H9 (cell line): ENCODE measurements around the gene IGSF22. TPM values are rescaled to one million over a fixed set of nuclear protein-coding genes. Genes with fewer than 3 reads are reported as not detected.

ENCODE experiments used
- DNase-seq: peaks from one replicate; pipeline ENCODE4 v3.0.0-alpha.2; 2017
- H2AFZ ChIP-seq: one replicate; pipeline ENCODE4 v1.6.1; 2013; ENCODE audit warnings: mild to moderate bottlenecking, low read length, control low read depth, moderate library complexity
- H2AK5ac ChIP-seq: 2 replicates; pipeline ENCODE4 v1.6.1; 2013; ENCODE audit warnings: low read length, control low read depth, mixed read lengths; ENCODE audit not compliant: insufficient read length
- H2BK120ac ChIP-seq: one replicate; pipeline ENCODE4 v1.6.1; 2013; ENCODE audit warnings: low read depth, mild to moderate bottlenecking, low read length, control low read depth, inconsistent platforms; ENCODE audit not compliant: poor library complexity, severe bottlenecking
- H2BK12ac ChIP-seq: 2 replicates; pipeline ENCODE4 v1.6.1; 2013; ENCODE audit warnings: low read length, control low read depth, mixed read lengths, low read depth; ENCODE audit not compliant: insufficient read length
- H2BK15ac ChIP-seq: 2 replicates; pipeline ENCODE4 v1.6.1; 2013; ENCODE audit warnings: low read depth, low read length, control low read depth
- H2BK20ac ChIP-seq: one replicate; pipeline ENCODE4 v1.6.1; 2013; ENCODE audit warnings: low read depth, mild to moderate bottlenecking, low read length, control low read depth, inconsistent platforms; ENCODE audit not compliant: poor library complexity, severe bottlenecking
- H2BK5ac ChIP-seq: 2 replicates; pipeline ENCODE4 v1.6.1; 2013; ENCODE audit warnings: low read length, control low read depth, mixed read lengths; ENCODE audit not compliant: insufficient read length
- H3K14ac ChIP-seq: 2 replicates; pipeline ENCODE4 v1.6.1; 2013; ENCODE audit warnings: low read length, control low read depth; ENCODE audit not compliant: insufficient read depth
- H3K18ac ChIP-seq: 2 replicates; pipeline ENCODE4 v1.6.1; 2013; ENCODE audit warnings: low read depth, mild to moderate bottlenecking, mixed read lengths, low read length, control low read depth; ENCODE audit not compliant: insufficient read length
- H3K23ac ChIP-seq: 2 replicates; pipeline ENCODE4 v1.6.1; 2013; ENCODE audit warnings: low read length, control low read depth, mixed read lengths, low read depth; ENCODE audit not compliant: insufficient read length
- H3K23me2 ChIP-seq: 2 replicates; pipeline ENCODE4 v1.6.1; 2013; ENCODE audit warnings: low read depth, mild to moderate bottlenecking, mixed read lengths, low read length, control low read depth; ENCODE audit not compliant: insufficient read length, poor library complexity, severe bottlenecking
- H3K27ac ChIP-seq: 2 replicates; pipeline ENCODE4 v1.5.1; 2013; ENCODE audit warnings: low read length, control low read depth, mixed read lengths, low read depth; ENCODE audit not compliant: insufficient read length
- H3K27me3 ChIP-seq: 2 replicates; pipeline ENCODE4 v1.6.1; 2013; ENCODE audit warnings: low read length, control low read depth, inconsistent platforms; ENCODE audit not compliant: insufficient read depth
- H3K4ac ChIP-seq: 2 replicates; pipeline ENCODE4 v1.6.1; 2013; ENCODE audit warnings: low read depth, mild to moderate bottlenecking, control low read depth, inconsistent platforms, low read length, moderate library complexity
- H3K4me1 ChIP-seq: 2 replicates; pipeline ENCODE4 v1.6.1; 2013; ENCODE audit warnings: low read length, control low read depth, inconsistent platforms; ENCODE audit not compliant: insufficient read depth
- H3K4me2 ChIP-seq: 2 replicates; pipeline ENCODE4 v1.6.1; 2013; ENCODE audit warnings: low read length, control low read depth, mixed read lengths; ENCODE audit not compliant: insufficient read length, insufficient read depth
- H3K56ac ChIP-seq: 2 replicates; pipeline ENCODE4 v1.6.1; 2013; ENCODE audit warnings: low read depth, mild to moderate bottlenecking, mixed read lengths, low read length, control low read depth; ENCODE audit not compliant: insufficient read length
- H3K79me1 ChIP-seq: 2 replicates; pipeline ENCODE4 v1.6.1; 2013; ENCODE audit warnings: low read depth, mild to moderate bottlenecking, moderate library complexity, low read length, control low read depth, inconsistent platforms; ENCODE audit not compliant: insufficient read depth, poor library complexity, severe bottlenecking
- H3K79me2 ChIP-seq: 2 replicates; pipeline ENCODE4 v1.6.1; 2013; ENCODE audit warnings: low read length, control low read depth, inconsistent platforms; ENCODE audit not compliant: insufficient read depth
- H3K9ac ChIP-seq: 2 replicates; pipeline ENCODE4 v1.6.1; 2013; ENCODE audit warnings: low read length, control low read depth, mixed read lengths; ENCODE audit not compliant: insufficient read length; ENCODE audit errors: extremely low read depth
- H3K9me3 ChIP-seq: one replicate; pipeline ENCODE4 v1.6.1; 2013; ENCODE audit warnings: low read depth, low read length, inconsistent platforms; ENCODE audit not compliant: control insufficient read depth
- H3T11ph ChIP-seq: one replicate; pipeline ENCODE4 v1.6.1; 2013; ENCODE audit warnings: mild to moderate bottlenecking, low read length, control low read depth, inconsistent platforms
- H4K20me1 ChIP-seq: one replicate; pipeline ENCODE4 v1.6.1; 2013; ENCODE audit not compliant: control insufficient read depth, insufficient read length, insufficient read depth
- H4K5ac ChIP-seq: 2 replicates; pipeline ENCODE4 v1.6.1; 2013; ENCODE audit warnings: low read depth, mild to moderate bottlenecking, mixed read lengths, low read length, control low read depth; ENCODE audit not compliant: insufficient read length
- H4K8ac ChIP-seq: replicated peaks from 2 replicates; pipeline ENCODE4 v1.6.1; 2013; ENCODE audit warnings: low read length, control low read depth, mixed read lengths, low read depth; ENCODE audit not compliant: insufficient read length
- H4K91ac ChIP-seq: 2 replicates; pipeline ENCODE4 v1.6.1; 2013; ENCODE audit warnings: low read depth, mild to moderate bottlenecking, moderate library complexity, mixed read lengths, low read length, control low read depth; ENCODE audit not compliant: insufficient read length
- H3K27ac Mint-ChIP-seq, 3 experiments: 2 replicates in 2 of 3; 3 replicates in 1 of 3; pipeline ENCODE4 v1.8.0; 2020 to 2021; ENCODE audit warnings: mixed read lengths in 3 of 3, mild to moderate bottlenecking in 1 of 3, moderate library complexity in 1 of 3
- H3K27me3 Mint-ChIP-seq: 2 replicates; pipeline ENCODE4 v1.8.0; 2021; ENCODE audit warnings: low read depth, mild to moderate bottlenecking, moderate library complexity, mixed read lengths
- H3K36me3 Mint-ChIP-seq, 3 experiments: 2 replicates in 2 of 3; 3 replicates in 1 of 3; pipeline ENCODE4 v1.8.0; 2020 to 2021; ENCODE audit warnings: low read depth in 3 of 3, mixed read lengths in 3 of 3; ENCODE audit not compliant: insufficient read depth in 1 of 3
- H3K4me1 Mint-ChIP-seq, 2 experiments: 2 replicates each; pipeline ENCODE4 v1.8.0; 2020; ENCODE audit warnings: mixed read lengths in 2 of 2
- H3K4me3 Mint-ChIP-seq, 2 experiments: 2 replicates in 1 of 2; 3 replicates in 1 of 2; pipeline ENCODE4 v1.8.0; 2020 to 2021; ENCODE audit warnings: mild to moderate bottlenecking in 2 of 2, mixed read lengths in 2 of 2, moderate library complexity in 1 of 2
- H3K9me3 Mint-ChIP-seq, 2 experiments: 2 replicates in 1 of 2; 3 replicates in 1 of 2; pipeline ENCODE4 v1.8.0; 2020; ENCODE audit warnings: mild to moderate bottlenecking in 2 of 2, mixed read lengths in 2 of 2, moderate library complexity in 1 of 2
- CTCF ChIP-seq: fragments of 200-600 bp; sonication (generic); conservative IDR thresholded peaks from 3 replicates; pipeline ENCODE4 v1.8.0; 2021; ENCODE audit warnings: antibody characterized with exemption, mild to moderate bottlenecking
- WGBS: extraction: QIAGEN DNeasy Blood & Tissue Kit; methylation state at CpG from one replicate; pipeline ENCODE4 v1.1.7; 2013; ENCODE audit warnings: missing lambda C conversion rate, low lambda C conversion rate, mixed read lengths; ENCODE audit not compliant: insufficient read length; ENCODE audit errors: extremely low coverage; 5-methylcytosine and 5-hydroxymethylcytosine counted together
- total RNA-seq: library from RNA; stranded (reverse); gene quantifications from 2 replicates; pipeline ENCODE4 v1.2.1, GENCODE V29; 2021

Gene IGSF22
- total RNA-seq, 1 experiment from 2014 or later = 0.35 TPM

DNA sequence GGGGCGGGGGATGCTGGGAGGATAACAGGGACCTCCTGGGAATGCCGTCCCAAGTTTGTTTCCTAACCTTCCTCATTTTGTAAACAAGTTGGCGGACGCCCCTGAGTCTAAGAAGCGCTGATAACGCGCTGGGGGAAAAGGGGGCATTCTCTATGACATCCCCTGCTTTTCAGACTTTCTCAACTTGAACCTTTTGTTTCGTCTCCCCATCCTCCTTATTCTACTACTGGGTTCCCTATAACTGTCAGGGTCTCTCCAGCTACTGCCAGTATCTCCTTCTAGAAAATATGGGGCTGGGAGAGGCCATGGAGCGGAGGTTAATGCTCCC is 26.8 kb downstream of the IGSF22 start:
- no peak overlapping the region for H4K8ac ChIP-seq
- no peaks in the 10 kb centered on the region for H3K36me3 Mint-ChIP-seq
- H2BK120ac ChIP-seq = no peak overlapping the region
- no peak overlapping the region for H3K56ac ChIP-seq
- no peaks in the 10 kb centered on the region for H3K79me2 ChIP-seq
- H3K27me3 Mint-ChIP-seq = peaks cover 46% of the 10 kb centered on the region
- no peak overlapping the region for H2BK20ac ChIP-seq
- no peak overlapping the region for H3K14ac ChIP-seq
- H2AFZ ChIP-seq = no peak overlapping the region
- H3K4me1 Mint-ChIP-seq = peaks cover 13 to 16% of the 10 kb centered on the region in 2 experiments
- H3K9ac ChIP-seq = no peak overlapping the region
- H3K18ac ChIP-seq = no peak overlapping the region
- no peak overlapping the region for H3K27ac Mint-ChIP-seq
- no peaks in the 10 kb centered on the region for H3K9me3 ChIP-seq
- no peak overlapping the region for H3K23ac ChIP-seq
- H4K91ac ChIP-seq = no peak overlapping the region
- H3K4me2 ChIP-seq = peak overlapping the region; percentile 44
- no peak overlapping the region for H2BK15ac ChIP-seq
- H3K23me2 ChIP-seq = peaks cover 2% of the 10 kb centered on the region
- WGBS = no CpG with 5 or more reads among the region's 9 CpGs
- no peaks in the 10 kb centered on the region for H4K20me1 ChIP-seq
- H3T11ph ChIP-seq = no peak overlapping the region
- no peak overlapping the region for H3K4ac ChIP-seq
- H4K5ac ChIP-seq = no peak overlapping the region
- H3K27me3 ChIP-seq = no peaks in the 10 kb centered on the region; the same call in 1 of the 2 replicates
- H3K27ac ChIP-seq = no peak overlapping the region
- H3K4me3 Mint-ChIP-seq = peak overlapping the region; percentile 65 to 82
- H3K79me1 ChIP-seq = no peaks in the 10 kb centered on the region
- H2BK12ac ChIP-seq = no peak overlapping the region
- H3K4me1 ChIP-seq = no peaks in the 10 kb centered on the region; the same call in 1 of the 2 replicates
- H3K9me3 Mint-ChIP-seq = no peaks in the 10 kb centered on the region
- TF ChIP-seq CTCF = no peak
- no peak overlapping the region for H2AK5ac ChIP-seq
- H2BK5ac ChIP-seq = no peak overlapping the region
- no peak for DNase-seq
